GM10248 (cell line): ENCODE measurements around the gene BBS4.

ENCODE experiments used
- CTCF ChIA-PET: fragments of 300-600 bp; sonication (Branson Sonifier 250); formaldehyde crosslinking; extraction: SDS; loops from one replicate; lab custom pipeline; 2021; ENCODE audit warnings: antibody characterized with exemption; lab: Yijun Ruan, JAX
- POLR2A ChIA-PET: fragments of 350-650 bp; sonication (Branson Sonifier 250); formaldehyde crosslinking; extraction: SDS; loops from one replicate; lab custom pipeline; 2020; ENCODE audit warnings: antibody characterized with exemption; lab: Yijun Ruan, JAX
- DNase-seq: peaks from one replicate; pipeline ENCODE4 v3.0.0; 2012; ENCODE audit errors: extremely low spot score
- TF ChIP-seq, protein P1 (sequence below): IDR thresholded peaks from 2 replicates; pipeline ENCODE4 v1.5.1; 2012; ENCODE audit warnings: mild to moderate bottlenecking, low read depth; ENCODE audit errors: extremely low read depth, missing control alignments, control extremely low read depth

Gene BBS4

DNA sequence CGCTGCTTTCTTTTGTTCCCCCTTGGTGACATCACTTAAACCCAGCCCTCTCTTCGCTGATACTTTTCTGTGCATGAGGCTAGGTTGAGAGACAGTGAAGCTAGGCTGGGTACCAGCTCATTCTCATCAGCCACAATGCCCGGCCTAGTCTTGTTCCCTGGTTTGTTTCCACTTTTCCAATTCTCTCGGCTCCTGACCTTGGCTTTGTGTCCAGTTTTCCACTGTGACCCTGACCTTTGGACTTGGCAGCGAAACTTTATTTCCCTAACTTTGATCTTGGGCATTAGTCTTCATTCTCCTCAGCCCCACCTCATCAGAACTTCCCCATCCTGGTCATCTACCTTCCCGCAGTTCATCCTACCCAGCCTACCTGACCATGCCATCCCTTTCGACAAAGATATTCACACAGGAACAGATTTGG is 98.5 kb downstream of the BBS4 start:
- TF ChIP-seq, protein P1, sequence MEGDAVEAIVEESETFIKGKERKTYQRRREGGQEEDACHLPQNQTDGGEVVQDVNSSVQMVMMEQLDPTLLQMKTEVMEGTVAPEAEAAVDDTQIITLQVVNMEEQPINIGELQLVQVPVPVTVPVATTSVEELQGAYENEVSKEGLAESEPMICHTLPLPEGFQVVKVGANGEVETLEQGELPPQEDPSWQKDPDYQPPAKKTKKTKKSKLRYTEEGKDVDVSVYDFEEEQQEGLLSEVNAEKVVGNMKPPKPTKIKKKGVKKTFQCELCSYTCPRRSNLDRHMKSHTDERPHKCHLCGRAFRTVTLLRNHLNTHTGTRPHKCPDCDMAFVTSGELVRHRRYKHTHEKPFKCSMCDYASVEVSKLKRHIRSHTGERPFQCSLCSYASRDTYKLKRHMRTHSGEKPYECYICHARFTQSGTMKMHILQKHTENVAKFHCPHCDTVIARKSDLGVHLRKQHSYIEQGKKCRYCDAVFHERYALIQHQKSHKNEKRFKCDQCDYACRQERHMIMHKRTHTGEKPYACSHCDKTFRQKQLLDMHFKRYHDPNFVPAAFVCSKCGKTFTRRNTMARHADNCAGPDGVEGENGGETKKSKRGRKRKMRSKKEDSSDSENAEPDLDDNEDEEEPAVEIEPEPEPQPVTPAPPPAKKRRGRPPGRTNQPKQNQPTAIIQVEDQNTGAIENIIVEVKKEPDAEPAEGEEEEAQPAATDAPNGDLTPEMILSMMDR = no peak
- no peak for DNase-seq
- CTCF ChIA-PET = interaction anchor here (0.5 to 2.0 kb wide), 5 partner anchors 9 to 298 kb away, joined by 3 to 7 read pairs (median 4); no protein-coding TSS in a partner anchor
- POLR2A ChIA-PET = no interaction called here

DNA sequence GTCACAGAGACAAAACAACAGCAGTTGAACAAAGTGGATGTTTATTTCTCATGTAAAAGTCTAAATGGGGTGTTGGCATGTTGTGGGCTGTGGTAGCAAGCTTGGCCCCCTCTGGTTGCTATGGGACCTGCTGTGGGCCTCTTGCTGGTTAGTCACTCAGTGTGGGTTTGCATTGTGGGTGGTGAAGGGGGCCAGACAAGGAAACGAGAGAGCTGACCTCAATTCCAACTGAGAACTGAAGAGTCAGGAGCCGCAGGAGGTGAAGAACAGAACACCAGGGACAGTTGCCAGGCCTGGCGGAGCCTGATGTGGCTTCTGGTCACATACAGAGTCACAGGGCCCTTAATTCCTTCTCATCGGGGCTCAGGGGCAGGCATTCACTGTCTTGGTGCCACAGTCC is 99.4 kb downstream of the BBS4 start:
- TF ChIP-seq, protein P1 = no peak
- ChIA-PET POLR2A (no interaction called here), CTCF (interaction anchor here (1.2 to 2.0 kb wide), 6 partner anchors 8 to 297 kb away, joined by 3 to 7 read pairs (median 5); no protein-coding TSS in a partner anchor)
- no peak for DNase-seq

DNA sequence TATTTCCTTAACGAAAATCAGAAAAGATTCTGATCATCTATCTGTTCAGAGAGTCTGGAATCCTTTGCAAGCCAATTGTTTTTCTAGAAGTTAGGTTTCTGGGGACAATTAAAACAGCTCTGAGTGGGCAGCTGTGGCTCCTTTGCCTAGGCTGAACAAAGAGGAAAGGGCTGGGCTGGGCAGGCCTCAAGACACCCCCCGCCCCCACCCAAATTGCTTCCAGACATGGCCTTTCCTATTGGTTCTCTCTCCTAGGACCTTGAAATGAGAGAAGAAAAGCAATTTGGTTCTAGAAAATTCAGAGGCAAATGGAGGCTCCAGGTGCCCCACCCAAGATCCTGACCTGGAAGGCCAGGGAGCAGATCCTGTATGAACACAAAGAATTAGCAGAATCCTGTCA is 99.8 kb downstream of the BBS4 start:
- POLR2A ChIA-PET = no interaction called here
- no peak for DNase-seq
- TF ChIP-seq, protein P1 = no peak
- CTCF ChIA-PET = interaction anchor here (1.2 to 2.0 kb wide), 4 partner anchors 8 to 64 kb away, joined by 3 to 7 read pairs (median 4); no protein-coding TSS in a partner anchor

DNA sequence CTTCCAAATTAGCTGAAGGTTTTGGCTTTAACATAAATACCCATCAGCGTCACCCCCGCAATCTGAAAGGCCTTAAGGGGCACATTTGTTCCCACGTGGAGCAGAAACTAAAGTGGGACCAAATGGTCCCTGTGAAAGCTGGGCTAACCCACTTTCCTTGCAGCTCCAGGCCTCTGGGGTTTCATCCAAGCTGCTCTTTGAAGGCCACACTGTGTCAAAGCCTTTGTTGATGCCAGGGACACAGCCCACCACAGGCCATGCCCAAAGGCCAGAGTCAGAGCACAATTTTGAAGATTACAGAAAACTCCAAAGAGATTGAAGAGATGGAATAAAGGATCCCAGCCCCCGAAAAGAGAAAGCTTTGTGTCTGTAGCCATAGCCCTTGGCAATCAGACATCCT is 100.2 kb downstream of the BBS4 start:
- DNase-seq = no peak
- ChIA-PET POLR2A (interaction anchor here (0.6 kb wide), 1 partner anchor 421 kb away, joined by 7 read pairs; no protein-coding TSS in a partner anchor), CTCF (interaction anchor here (1.2 to 2.0 kb wide), 3 partner anchors 7 to 65 kb away, joined by 3 to 7 read pairs (median 6); no protein-coding TSS in a partner anchor)
- TF ChIP-seq, protein P1 = no peak

DNA sequence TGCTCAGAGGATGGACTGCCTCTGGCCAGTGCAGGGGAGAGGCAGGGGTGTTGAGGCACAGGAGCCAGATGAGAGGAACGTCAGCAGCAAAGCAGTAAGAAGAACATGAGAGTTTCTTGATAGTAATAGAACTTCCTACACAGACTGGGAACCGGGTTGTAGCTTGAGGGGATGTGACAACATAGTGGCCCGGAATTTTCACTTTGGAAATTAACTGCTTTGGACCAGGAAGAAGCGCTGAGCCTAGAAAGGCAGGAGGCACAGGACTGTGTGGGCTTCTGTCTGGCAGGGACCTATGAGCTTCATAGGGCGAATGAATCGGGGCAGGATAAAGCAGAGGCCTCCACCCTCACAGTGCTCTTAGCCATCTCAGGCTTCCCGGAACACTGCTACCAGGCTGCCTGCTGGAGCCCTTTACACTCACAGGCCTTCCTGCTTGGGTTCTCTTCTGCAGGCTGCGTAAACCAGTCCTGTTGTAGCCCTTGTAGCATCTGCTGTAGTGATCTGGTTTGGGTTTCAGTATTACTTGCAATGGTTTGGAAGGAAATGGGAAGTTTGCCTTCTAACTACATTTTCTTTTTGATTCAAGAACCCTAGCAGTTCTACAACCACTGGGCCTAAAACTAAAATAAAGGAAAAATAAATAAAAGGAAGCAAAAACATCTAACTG is 100.8 kb downstream of the BBS4 start:
- DNase-seq = no peak
- TF ChIP-seq, protein P1 = no peak
- ChIA-PET CTCF (interaction anchor here (1.3 to 1.9 kb wide), 2 partner anchors 10 to 65 kb away, joined by 3 to 6 read pairs; no protein-coding TSS in a partner anchor), POLR2A (interaction anchor here (0.6 kb wide), 1 partner anchor 422 kb away, joined by 7 read pairs; no protein-coding TSS in a partner anchor)

DNA sequence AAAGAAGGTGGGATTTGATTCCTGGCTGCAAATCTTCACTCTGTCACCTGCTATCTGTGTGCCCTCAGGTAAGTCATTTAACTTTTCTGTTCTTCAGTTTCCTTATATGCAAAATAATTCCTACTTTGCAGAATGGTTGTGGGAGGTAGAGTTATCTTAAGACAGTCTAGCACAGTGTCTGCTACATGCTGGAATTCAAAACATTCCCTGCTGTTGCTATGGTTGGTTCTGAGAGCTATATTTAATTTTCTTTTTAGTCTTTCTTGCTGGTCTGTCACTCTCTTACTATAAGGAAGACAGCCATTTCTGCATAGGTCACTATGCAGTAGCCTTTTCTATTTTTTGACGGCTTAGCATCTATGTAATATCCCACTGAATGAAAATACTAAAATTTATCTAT is 101.5 kb downstream of the BBS4 start:
- POLR2A ChIA-PET = no interaction called here
- CTCF ChIA-PET = interaction anchor here (1.3 kb wide), 1 partner anchor 9 kb away, joined by 3 read pairs; no protein-coding TSS in a partner anchor
- TF ChIP-seq, protein P1 = no peak

More for the DNA sequence above, 101.5 kb downstream of the BBS4 start:
- no peak for DNase-seq
